HFFc6 (cell line): ENCODE measurements around the gene TMEM176B. TPM values are rescaled to one million over a fixed set of nuclear protein-coding genes. Genes with fewer than 3 reads are reported as not detected.
"Not testable (repeated sequence)": the region's sequence is repeated elsewhere in the genome, so short reads cannot be mapped to it uniquely, and the experiment has no call there.

Source experiments
- DNase-seq: peaks from one replicate; pipeline ENCODE4 v3.0.0-alpha.2; 2018
- H3K27ac Mint-ChIP-seq: 2 replicates; pipeline ENCODE4 v1.8.0; 2020; ENCODE audit warnings: mild to moderate bottlenecking, mixed read lengths
- H3K27me3 Mint-ChIP-seq: 2 replicates; pipeline ENCODE4 v1.8.0; 2021; ENCODE audit warnings: mild to moderate bottlenecking, moderate library complexity, mixed read lengths; ENCODE audit not compliant: insufficient read depth
- H3K36me3 Mint-ChIP-seq: 2 replicates; pipeline ENCODE4 v1.8.0; 2021; ENCODE audit warnings: low read depth, mixed read lengths
- H3K4me1 Mint-ChIP-seq: 2 replicates; pipeline ENCODE4 v1.8.0; 2020; ENCODE audit warnings: low read depth, mixed read lengths
- H3K4me3 Mint-ChIP-seq: 2 replicates; pipeline ENCODE4 v1.8.0; 2020; ENCODE audit warnings: mild to moderate bottlenecking, moderate library complexity, mixed read lengths
- H3K9me3 Mint-ChIP-seq: 2 replicates; pipeline ENCODE4 v1.8.0; 2020; ENCODE audit warnings: mild to moderate bottlenecking, mixed read lengths
- total RNA-seq, 6 experiments: library from RNA; stranded (reverse); fragmentation: NEBNext Ultra II Directional; extraction: Animal tissue kit (Norgen Biotek cat#: 25700); gene quantifications; 2 replicates in 1 of 6; 3 replicates in 5 of 6; pipeline ENCODE4 v1.2.3, GENCODE V29; 2021
- TF ChIP-seq, protein P1 (sequence below): fragments of 200-600 bp; sonication (generic); IDR thresholded peaks from 2 replicates; pipeline ENCODE4 v1.5.0; 2021; ENCODE audit warnings: antibody characterized with exemption, mild to moderate bottlenecking

The TMEM176B gene
- total RNA-seq, 6 experiments from 2014 or later, result not detected

- Mint-ChIP-seq H3K4me1 (no peaks in the 10 kb centered on the region), H3K36me3 (peaks cover 2% of the 10 kb centered on the region; the same call in 1 of the 2 replicates), H3K27ac (no peak overlapping the region), H3K27me3 (peaks cover 2% of the 10 kb centered on the region), H3K4me3 (no peak overlapping the region), H3K9me3 (peaks cover 3% of the 10 kb centered on the region; the same call in 1 of the 2 replicates)
- DNase-seq, result no peak
- TF ChIP-seq, protein P1, sequence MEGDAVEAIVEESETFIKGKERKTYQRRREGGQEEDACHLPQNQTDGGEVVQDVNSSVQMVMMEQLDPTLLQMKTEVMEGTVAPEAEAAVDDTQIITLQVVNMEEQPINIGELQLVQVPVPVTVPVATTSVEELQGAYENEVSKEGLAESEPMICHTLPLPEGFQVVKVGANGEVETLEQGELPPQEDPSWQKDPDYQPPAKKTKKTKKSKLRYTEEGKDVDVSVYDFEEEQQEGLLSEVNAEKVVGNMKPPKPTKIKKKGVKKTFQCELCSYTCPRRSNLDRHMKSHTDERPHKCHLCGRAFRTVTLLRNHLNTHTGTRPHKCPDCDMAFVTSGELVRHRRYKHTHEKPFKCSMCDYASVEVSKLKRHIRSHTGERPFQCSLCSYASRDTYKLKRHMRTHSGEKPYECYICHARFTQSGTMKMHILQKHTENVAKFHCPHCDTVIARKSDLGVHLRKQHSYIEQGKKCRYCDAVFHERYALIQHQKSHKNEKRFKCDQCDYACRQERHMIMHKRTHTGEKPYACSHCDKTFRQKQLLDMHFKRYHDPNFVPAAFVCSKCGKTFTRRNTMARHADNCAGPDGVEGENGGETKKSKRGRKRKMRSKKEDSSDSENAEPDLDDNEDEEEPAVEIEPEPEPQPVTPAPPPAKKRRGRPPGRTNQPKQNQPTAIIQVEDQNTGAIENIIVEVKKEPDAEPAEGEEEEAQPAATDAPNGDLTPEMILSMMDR, result no peak
Observed at GRCh38 chr7:150820578-150821198, 20.5 kb upstream of the TMEM176B start.

DNA sequence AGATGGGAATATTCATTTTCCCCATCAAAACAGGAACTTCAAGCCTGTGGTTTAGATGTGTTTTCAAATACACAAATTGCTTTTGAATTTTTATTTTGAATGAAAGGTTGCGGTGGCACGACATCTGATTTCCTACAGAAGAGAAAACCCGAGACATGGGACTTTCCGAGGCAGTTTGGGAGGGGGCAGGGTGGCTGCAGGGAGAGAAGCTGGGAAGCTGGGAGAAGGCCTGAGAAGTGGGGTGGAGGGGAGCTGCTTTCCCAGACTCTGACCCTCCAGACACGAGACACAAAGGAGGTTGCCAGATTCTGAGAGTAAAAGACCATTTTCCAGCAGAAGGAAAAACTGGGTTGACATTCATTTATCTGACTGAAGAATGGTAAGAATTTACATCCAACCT lies 20.0 kb upstream of the TMEM176B start:
- H3K27me3 Mint-ChIP-seq, result peaks cover 2% of the 10 kb centered on the region
- H3K4me3 Mint-ChIP-seq, result no peak overlapping the region
- H3K4me1 Mint-ChIP-seq, result no peaks in the 10 kb centered on the region
- peaks cover 5% of the 10 kb centered on the region; the same call in 1 of the 2 replicates for H3K9me3 Mint-ChIP-seq
- peaks cover 4% of the 10 kb centered on the region; the same call in 1 of the 2 replicates for H3K36me3 Mint-ChIP-seq
- no peak for DNase-seq
- TF ChIP-seq, protein P1, result no peak
- H3K27ac Mint-ChIP-seq, result no peak overlapping the region

DNA sequence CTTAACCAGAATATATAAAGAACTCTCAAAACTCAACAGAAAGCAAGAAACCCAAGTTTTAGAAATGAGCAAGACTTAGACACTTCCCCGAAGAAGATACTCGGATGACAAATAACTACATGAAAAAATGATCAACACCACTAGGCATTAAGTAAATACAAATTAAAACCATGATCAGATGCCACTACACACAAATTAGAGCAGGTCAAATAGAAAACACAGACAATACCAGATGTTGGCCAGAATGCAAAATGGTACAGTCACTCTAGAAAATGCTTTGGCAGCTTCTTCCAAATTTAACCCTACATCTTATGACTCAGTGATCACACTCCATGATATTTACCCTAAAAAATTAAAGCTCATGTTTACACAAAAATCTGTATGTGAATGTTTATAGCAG lies 18.8 kb upstream of the TMEM176B start:
- Mint-ChIP-seq H3K36me3 (peaks cover 4% of the 10 kb centered on the region; the same call in 1 of the 2 replicates), H3K27me3 (no peaks in the 10 kb centered on the region; the same call in 1 of the 2 replicates), H3K9me3 (peaks cover 9% of the 10 kb centered on the region; the same call in 1 of the 2 replicates), H3K27ac (no peak overlapping the region), H3K4me3 (no peak overlapping the region), H3K4me1 (no peaks in the 10 kb centered on the region)
- DNase-seq, result no peak
- TF ChIP-seq, protein P1, result no peak

- no peaks in the 10 kb centered on the region; the same call in 1 of the 2 replicates for H3K27me3 Mint-ChIP-seq
- no peaks in the 10 kb centered on the region for H3K4me1 Mint-ChIP-seq
- no peak overlapping the region for H3K27ac Mint-ChIP-seq
- peaks cover 4% of the 10 kb centered on the region; the same call in 1 of the 2 replicates for H3K36me3 Mint-ChIP-seq
- TF ChIP-seq, protein P1, result no peak
- peaks cover 9% of the 10 kb centered on the region; the same call in 1 of the 2 replicates for H3K9me3 Mint-ChIP-seq
- DNase-seq, result no peak
- no peak overlapping the region for H3K4me3 Mint-ChIP-seq
Observed at GRCh38 chr7:150814328-150815001, 14.3 kb upstream of the TMEM176B start.

GRCh38 chr7:150807616-150808438 lies 7.7 kb upstream of the TMEM176B start:
- not testable (repeated sequence) for H3K4me1 Mint-ChIP-seq, H3K27me3 Mint-ChIP-seq, DNase-seq, H3K4me3 Mint-ChIP-seq, H3K27ac Mint-ChIP-seq, H3K36me3 Mint-ChIP-seq, H3K9me3 Mint-ChIP-seq
